Measurements from ENCODE around the gene PARD3.
A peak's percentile ranks its signal among the peaks of the same experiment; 100 is the strongest.
"Not testable (repeated sequence)": the region's sequence is repeated elsewhere in the genome, so short reads cannot be mapped to it uniquely, and the experiment has no call there.

Gene PARD3

DNA sequence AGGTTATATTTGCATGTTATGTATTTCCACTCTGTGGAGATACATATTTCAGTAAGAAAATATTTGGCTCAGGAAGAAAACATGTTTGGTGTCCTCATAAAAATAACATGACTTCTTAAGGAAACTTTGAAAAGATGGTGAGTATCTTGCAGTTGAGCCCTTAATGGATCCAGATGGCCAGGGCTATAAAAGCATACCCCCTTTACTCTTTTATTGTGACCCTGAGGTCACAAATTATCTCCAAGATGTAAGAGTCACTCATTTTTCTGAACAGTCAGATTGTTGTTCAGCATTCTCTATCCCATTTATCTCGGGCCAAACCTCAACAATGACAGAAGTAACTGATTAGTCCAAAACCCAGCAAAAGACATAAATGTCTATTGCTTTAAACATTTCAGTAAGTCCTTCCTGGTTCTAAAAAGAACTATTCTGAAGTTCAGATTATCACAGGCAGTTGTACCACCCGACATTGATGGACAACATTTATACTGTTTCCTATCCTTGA, 539.4 kb downstream of the PARD3 start:
- no peak for DNase-seq

DNA sequence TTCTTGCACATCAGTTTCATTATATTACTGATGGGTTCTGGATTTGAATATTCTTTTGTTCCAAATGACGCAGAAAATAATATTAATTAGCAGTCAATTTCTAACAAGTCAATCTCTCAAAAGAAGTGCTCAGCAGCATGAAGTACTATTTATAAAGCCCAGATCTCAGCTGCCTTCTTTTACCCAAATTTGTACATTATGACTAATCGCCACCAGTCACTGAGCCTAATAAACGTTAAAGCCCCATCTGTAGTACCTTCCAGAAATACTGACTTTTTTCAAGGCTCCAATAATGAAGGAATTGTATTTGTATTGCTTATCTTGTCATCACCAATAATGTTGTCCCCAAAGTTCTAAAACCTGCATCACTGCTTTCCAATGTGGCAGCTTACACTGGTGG, 540.2 kb downstream of the PARD3 start:
- DNase-seq, result no peak

DNA sequence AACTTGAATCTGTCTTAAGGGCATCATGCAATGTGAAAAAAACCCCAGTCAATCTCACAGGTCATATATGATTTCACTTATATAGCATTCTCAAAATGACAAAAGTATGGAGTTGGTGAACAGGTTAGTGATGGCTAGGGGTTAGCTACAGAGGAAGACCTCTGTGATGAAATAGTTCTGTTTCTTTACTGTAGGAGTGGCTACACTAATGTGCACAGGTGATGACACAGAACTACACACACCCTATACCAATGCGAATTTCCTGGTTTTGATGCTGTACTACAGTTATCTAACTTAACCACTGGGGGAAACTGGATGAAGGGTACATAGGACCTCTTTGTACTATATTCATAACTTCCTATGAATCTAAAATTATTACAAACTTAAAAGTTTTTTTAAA, 541.8 kb downstream of the PARD3 start:
- DNase-seq, result no peak

DNA sequence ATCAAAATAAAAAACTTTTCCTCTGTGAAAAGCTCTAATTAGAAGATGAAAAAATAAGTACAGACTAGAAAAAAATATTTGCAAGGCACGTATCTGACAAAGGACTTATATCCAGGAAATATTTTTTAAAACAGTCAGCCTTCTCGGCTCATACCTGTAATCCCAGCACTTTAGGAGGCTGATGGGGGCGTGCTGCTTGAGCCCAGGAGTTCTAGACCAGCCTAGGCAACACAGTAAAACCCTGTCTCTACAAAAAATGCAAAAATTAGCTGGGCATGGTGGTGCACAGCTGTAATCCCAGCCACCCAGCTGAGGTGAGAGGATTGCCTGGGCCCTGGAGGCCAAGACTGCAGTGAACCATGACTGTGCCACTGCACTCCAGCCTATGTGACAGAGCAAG, 542.8 kb downstream of the PARD3 start:
- no peak for DNase-seq

DNA sequence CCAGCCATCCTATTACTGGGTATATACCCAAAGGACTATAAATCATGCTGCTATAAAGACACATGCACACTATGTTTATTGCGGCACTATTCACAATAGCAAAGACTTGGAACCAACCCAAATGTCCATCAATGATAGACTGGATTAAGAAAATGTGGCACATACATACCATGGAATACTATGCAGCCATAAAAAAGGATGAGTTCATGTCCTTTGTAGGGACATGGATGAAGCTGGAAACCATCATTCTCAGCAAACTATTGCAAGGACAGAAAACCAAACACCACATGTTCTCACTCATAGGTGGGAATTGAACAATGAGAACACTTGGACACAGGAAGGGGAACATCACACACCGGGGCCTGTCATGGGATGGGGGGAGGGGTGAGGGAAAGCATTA, 546.7 kb downstream of the PARD3 start:
- not testable (repeated sequence) for DNase-seq

- no peak for DNase-seq
Observed at GRCh38 chr10:34262985-34263384, 552.1 kb downstream of the PARD3 start.

DNA sequence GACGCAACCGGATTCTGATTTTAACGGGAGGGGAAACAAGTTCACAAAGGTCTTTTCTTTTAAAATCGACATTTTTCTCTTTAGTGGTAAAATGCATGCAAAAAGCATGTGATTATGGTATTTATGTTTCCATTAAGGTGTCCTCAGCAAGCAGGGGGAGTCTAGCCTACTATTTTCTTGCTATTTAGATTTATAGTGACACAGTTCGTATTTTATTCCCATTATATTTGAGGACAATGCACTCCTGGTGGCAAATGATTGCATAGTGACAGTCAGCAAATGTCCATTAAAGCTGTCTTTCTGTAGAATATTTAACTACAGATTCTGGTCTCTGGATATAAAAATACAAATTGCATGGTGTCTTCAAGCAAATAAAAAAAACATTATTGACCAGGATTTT, 554.2 kb downstream of the PARD3 start:
- no peak for DNase-seq

DNA sequence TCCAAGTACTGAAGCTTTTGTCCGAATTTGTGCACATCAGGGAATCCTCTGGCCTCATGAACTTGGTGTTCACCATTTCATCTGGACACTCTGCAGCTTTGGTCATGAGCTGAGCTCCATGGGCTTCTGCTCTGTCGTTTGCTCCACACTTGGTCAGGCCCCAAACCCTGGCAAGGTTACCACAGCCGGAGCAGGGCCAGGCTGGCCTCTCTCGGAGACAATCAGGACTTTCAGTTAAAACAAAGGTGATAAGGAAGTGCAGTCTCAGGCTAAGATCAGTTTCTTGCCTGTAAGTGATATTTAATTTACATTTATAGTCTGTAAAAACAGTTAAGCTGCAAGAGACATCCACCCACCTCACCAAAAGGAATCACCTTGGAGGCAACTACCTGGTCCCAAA, 558.9 kb downstream of the PARD3 start:
- no peak for DNase-seq

DNA sequence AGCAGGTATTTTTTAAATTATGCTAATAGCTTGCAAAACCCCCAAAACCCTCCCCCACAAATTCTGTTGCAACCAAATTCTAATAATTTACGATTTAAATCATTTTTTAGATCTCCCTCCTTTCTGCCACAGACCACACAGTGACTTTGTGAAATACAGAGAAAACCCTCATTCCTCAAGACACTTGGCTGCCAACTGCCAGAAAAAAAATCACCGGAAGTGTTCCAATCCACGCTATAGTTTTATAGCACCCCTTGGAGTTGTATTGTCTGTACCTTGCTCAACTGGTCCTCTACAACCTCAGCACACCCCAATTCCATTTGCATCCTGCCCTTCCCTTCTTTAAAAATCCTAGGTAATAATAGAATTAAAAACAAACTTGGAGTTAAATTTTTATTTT, 560.1 kb downstream of the PARD3 start:
- peak; percentile 16 for DNase-seq

DNA sequence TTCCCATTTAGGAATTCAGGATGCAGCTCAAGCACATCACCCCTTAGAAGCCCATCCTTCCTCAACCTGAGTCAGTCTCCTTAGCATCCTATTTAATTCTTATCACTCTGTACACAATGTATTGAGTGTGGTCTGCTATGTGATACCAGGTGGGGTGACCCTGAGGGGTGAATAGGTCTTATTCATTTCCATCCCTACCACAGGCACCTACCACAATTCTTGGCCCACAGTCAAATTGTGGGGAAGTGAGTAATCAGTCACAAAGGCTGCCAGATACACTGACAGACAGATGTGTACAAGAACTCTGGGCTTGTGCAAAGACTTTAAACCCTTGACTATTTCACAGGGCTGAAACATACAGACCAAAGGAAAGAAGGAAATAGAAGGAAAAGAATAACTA, 560.5 kb downstream of the PARD3 start:
- peak; percentile 66 for DNase-seq

DNA sequence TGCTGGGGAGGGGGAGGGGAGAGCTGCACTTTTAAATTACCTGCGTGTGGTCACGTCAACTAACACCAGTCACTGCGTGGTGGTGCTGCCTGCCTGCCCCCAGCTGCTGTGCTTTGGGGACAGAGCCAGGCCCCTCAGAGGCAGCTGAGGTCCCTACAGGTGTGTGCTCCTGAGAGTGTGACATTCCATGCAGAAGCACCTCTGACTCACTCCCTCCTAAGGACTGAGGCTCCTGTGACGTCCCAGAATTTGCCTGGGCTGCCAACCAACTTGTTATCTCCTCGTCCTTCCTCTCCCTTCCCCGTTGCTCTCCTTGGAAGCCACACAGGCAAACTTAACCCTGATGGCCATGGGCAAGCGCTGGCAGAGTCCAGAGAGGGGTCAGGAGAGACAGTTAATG, 563.0 kb downstream of the PARD3 start:
- DNase-seq, result no peak

- no peak for DNase-seq
Observed at GRCh38 chr10:34251177-34251576, 563.9 kb downstream of the PARD3 start.

DNA sequence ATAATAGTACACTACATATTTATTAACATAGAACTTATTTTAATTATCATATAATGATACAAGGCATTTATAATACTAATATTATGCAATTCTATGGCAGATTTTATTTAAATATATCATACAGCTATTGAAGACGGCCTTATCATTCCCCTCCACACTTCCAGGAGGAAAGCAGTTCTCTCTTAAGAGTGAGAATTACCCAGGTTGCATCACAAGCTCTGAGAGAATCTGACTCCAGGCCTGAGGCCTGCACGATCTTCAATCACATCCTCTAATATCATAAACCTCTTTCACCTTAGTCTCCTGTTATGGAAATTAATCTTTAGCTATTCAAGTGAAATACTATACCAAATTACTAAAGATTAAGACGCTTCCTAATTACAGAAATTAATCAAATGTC, 564.4 kb downstream of the PARD3 start:
- no peak for DNase-seq

DNA sequence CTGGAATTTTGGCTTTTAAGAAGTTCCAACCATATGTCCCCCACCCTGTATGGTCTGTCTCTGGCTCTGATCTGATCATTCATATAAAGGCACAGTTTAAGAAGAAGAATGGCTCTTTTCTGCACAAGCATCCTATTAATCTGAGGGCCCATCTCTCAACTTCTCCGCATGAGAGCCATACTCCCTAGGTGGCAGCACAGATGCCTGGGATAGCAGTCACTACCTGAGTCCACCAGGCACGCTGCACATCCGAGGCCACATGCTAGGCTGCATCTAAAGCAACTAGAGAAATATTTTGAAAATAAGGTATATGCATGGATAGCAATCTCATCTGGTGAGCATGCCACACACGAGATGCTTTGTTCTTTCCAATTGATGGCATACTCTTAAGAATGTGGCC, 565.5 kb downstream of the PARD3 start:
- DNase-seq, result no peak

GRCh38 chr10:34247560-34247959, 567.5 kb downstream of the PARD3 start:
- DNase-seq, result no peak

DNA sequence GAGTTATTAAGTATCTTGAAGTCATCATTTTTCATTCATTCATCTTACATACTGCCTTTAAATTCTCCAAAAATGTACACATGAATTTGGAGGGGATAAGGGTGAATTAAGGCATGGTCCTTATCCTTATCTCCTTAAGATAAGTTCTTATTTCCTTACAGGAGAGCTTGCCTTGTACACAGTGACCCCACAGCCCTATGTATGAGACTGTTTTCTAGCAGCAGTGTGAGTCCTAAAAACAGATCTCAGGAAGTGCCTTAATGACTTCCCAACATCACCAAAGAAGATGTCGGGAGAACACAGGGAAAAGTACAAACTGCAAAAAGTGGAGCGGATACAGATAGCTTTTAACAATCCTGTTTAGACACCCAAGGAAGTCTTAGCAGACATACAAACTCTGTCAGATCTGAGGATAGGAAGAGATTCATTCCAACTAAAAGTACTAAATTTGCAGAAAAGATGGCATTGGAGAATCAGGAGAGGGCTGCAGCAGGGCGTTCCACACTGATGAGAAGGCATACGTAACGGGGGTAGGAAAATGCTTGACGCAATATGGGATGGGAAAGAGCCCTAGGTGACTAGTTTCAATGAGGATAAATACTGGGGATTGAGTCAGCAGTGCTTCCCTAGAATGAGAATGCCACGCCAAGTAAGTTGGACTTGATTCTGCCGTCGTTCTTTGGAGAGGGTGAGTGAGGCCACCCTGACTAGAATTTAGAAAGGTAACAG, 570.2 kb downstream of the PARD3 start:
- no peak for DNase-seq

DNA sequence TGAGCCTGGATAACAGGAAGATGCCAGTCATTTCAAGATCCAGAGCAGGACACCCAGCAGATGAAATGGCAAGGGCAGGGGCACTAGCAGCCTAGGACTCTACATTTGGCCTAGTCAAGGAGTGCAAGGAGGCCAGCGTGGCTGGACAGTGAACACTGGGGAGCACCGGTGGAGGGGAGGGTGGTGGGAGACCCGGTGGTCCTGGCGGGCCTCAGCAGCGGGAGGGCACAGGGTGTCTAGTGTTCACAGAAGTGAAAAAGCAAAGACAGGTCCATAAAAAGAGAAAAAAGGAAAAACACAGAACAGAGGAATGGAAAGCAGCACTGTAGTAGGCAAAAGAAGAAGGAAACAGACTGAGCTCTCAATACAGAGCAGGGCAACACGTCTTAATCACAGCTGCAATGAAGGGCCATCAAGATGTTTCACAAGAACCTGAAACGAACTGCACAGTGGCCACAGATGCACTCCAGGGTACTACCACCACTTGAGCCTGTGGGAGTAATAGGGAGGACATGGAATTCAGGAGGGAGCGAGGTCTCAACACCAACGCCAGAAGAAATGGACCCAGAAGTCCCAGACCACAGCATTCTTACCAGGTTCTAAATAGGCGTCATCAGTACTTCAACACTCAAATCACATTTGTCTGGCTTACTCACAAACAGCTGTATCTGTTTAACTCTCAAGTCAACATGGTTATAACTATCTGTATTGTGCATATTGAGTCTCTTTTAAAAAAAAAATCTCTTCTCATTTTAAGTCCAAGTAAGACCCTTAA, 573.7 kb downstream of the PARD3 start:
- no peak for DNase-seq

GRCh38 chr10:34240039-34240438, 575.1 kb downstream of the PARD3 start:
- DNase-seq, result no peak

- DNase-seq, result no peak
Observed at GRCh38 chr10:34237898-34238455, 577.1 kb downstream of the PARD3 start.

- no peak for DNase-seq
Observed at GRCh38 chr10:34236931-34237330, 578.2 kb downstream of the PARD3 start.

GRCh38 chr10:34235164-34235832, 579.8 kb downstream of the PARD3 start:
- DNase-seq, result no peak

DNA sequence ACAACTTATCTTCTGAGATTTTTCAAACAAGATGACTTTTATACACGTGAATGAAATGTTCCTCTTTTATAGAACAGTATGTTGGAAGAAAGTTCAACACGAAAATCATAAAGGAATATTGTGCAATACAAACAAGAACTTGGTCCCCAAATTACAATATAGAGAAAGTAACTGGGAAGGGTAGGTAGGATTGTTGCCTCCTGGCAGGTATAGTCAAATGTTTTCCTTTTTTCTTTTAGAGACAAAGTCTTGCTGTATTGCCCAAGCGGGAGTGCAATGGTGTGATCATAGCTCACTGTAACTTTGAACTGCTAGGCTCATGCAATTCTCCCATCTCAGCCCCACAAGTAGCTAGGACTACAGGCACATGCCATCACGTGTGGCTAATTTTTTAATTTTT, 582.6 kb downstream of the PARD3 start:
- DNase-seq, result no peak

GRCh38 chr10:34231441-34232180, 583.5 kb downstream of the PARD3 start:
- no peak for DNase-seq
